ENCODE results near the gene MBD6. TPM values are rescaled to one million over a fixed set of nuclear protein-coding genes. Genes with fewer than 3 reads are reported as not detected.

Gene MBD6, protein sequence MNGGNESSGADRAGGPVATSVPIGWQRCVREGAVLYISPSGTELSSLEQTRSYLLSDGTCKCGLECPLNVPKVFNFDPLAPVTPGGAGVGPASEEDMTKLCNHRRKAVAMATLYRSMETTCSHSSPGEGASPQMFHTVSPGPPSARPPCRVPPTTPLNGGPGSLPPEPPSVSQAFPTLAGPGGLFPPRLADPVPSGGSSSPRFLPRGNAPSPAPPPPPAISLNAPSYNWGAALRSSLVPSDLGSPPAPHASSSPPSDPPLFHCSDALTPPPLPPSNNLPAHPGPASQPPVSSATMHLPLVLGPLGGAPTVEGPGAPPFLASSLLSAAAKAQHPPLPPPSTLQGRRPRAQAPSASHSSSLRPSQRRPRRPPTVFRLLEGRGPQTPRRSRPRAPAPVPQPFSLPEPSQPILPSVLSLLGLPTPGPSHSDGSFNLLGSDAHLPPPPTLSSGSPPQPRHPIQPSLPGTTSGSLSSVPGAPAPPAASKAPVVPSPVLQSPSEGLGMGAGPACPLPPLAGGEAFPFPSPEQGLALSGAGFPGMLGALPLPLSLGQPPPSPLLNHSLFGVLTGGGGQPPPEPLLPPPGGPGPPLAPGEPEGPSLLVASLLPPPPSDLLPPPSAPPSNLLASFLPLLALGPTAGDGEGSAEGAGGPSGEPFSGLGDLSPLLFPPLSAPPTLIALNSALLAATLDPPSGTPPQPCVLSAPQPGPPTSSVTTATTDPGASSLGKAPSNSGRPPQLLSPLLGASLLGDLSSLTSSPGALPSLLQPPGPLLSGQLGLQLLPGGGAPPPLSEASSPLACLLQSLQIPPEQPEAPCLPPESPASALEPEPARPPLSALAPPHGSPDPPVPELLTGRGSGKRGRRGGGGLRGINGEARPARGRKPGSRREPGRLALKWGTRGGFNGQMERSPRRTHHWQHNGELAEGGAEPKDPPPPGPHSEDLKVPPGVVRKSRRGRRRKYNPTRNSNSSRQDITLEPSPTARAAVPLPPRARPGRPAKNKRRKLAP
- total RNA-seq (2012; rRNA removed): 0.90 and 1.4 TPM in 2 replicates
- polyA plus RNA-seq (2012; rRNA removed): 7.9 and 9.3 TPM in 2 replicates
- polyA plus RNA-seq (2012; cell fraction: cytosol; rRNA removed): 6.6 and 8.1 TPM in 2 replicates
- polyA plus RNA-seq (2012; cell fraction: nucleus; rRNA removed; ENCODE audit: low replicate concordance): 39.1 and 71.4 TPM in 2 replicates
- percentile 75 among the genes with signal in this experiment for Bru-seq, nascent RNA
- percentile 89 among the genes with signal in this experiment for BruChase-seq, experiment 1, labeled RNA remaining after a 6-hour chase
- BruChase-seq, experiment 2, labeled RNA remaining after a 2-hour chase: percentile 88 among the genes with signal in this experiment
- long read RNA-seq, partial matches to known transcripts: 1 of 8 reads
- long read RNA-seq, other reads (novel, unspliced or antisense): 7 of 8 reads

DNA sequence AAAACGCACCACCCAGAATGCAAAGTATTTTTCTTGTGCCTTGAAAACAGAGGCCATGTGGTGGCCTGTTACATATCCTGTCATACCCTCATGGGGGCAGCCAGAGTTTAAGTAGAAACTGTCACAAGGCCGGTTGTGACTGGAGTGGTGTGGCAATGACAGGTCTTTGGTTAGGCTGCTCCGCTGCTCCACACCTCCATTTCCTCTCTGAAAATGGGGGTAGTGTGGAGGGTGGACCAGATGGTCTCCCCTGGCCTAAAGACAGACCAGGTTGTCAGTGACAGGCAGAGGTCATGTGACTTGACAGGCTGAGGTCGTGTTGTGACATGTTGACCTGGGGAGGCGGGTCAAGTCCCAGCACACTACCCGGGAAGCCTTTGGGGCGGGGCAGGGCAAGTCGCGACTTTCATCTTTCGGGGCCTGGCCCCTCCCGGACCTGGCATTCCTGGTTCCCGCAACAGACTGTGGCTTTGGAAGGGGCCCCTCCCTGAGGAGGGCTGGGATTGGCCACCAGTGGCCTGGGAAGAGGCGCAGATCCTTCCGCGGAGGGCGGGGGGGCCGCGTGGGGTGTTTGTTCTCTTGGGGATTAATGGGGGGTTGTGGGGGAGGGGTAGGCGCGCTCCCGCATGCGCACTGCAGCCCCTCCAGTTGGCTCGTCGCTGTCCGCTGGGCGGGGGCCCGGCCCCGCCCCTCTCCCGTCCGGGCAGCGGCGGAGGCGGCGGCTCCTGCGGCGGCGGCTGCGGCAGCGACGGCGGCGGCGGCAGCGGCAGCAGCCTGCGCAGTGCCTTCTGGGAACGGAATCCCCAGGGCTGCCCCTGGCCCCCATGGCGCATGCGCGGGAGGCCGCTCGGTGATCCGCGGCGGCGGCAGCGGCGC is at the start of gene MBD6:
TSS of gene MBD6 (plus strand) at position 814 of the 876 bp plus-strand sequence. CDS start 1,480 bp downstream, outside the sequence.
- dilution Hi-C loops (cut with HindIII; ENCODE audit: low sequenced_read_pairs, unreplicated experiment) (no loop called here), in situ Hi-C loops (cut with MboI; ENCODE audit: low sequenced_read_pairs) (no loop called here), intact Hi-C loops (cut with micrococcal nuclease) (no loop called here)
- H2AFZ ChIP-seq (replicated peaks; ENCODE audit: low read length, poor library complexity): peak within 1 kb of the TSS; percentile 93
- peak within 1 kb of the TSS; percentile 78 to 100 for H4K8ac ChIP-seq (ENCODE audit: low read depth in 2 of 2, low read length in 2 of 2)
- peaks cover 22% of the 10 kb centered on the region for H3K4me1 ChIP-seq (ENCODE audit: control insufficient read depth, insufficient read depth, low read length)
- peaks cover 14% of the 10 kb centered on the region for H3K9me1 ChIP-seq (ENCODE audit: insufficient read depth, low read length)
- peak within 1 kb of the TSS; percentile 91 for H3K56ac ChIP-seq (ENCODE audit: extremely low read depth, insufficient read depth, low read length)
- peak; percentile 48 for ATAC-seq (ENCODE audit: low read depth)
- WGBS, 2 experiments (ENCODE audit: extremely low coverage in 2 of 2, insufficient read length in 1 of 2): 0% methylated on average over 12 of the region's 57 CpGs; no CpG with 5 or more reads in 1 of the 2 experiments
- H4K91ac ChIP-seq (ENCODE audit: insufficient read depth, low read depth, low read length): peak within 1 kb of the TSS; percentile 96
- BruUV-seq (replicated peaks): no TSS peak
- peak within 1 kb of the TSS; percentile 90 for H2BK20ac ChIP-seq (ENCODE audit: low read depth, low read length)
- no peaks in the 10 kb centered on the region for H3K27me3 ChIP-seq (ENCODE audit: control insufficient read depth, insufficient read depth, low read length)
- peak within 1 kb of the TSS; percentile 91 for H3K9ac ChIP-seq (ENCODE audit: low read depth, low read length)
- peak within 1 kb of the TSS; percentile 81 for H2BK15ac ChIP-seq (ENCODE audit: low read depth, low read length)
- peak within 1 kb of the TSS; percentile 100 for H2AK5ac ChIP-seq (ENCODE audit: low read depth, low read length)
- H4K20me1 ChIP-seq (ENCODE audit: insufficient read depth, low read length): peaks cover 53% of the 10 kb centered on the region
- CTCF ChIA-PET: no interaction called here
- peak within 1 kb of the TSS; percentile 93 for H3K4me2 ChIP-seq (ENCODE audit: low read depth, low read length)
- H3K4ac ChIP-seq (ENCODE audit: low read depth, low read length): peak within 1 kb of the TSS; percentile 100
- peak within 1 kb of the TSS; percentile 88 for H3K27ac ChIP-seq (ENCODE audit: insufficient read depth, low read length)
- H3K14ac ChIP-seq (replicated peaks; ENCODE audit: low read depth, low read length): peak within 1 kb of the TSS; percentile 100
- H3K79me1 ChIP-seq (ENCODE audit: low read depth in 1 of 2, low read length in 2 of 2): peaks cover 18 to 74% of the 10 kb centered on the region in 2 experiments
- H2BK120ac ChIP-seq (ENCODE audit: low read depth, low read length): peak within 1 kb of the TSS; percentile 99
- POLR2A ChIA-PET (ENCODE audit: unreplicated experiment): no interaction called here
- H3K36me3 ChIP-seq (ENCODE audit: control insufficient read depth, insufficient read depth, low read length): peaks cover 41% of the 10 kb centered on the region
- peak within 1 kb of the TSS; percentile 98 for H2BK5ac ChIP-seq (ENCODE audit: low read depth, low read length, poor library complexity, severe bottlenecking)
- H2AK9ac ChIP-seq (replicated peaks; ENCODE audit: low read depth, low read length, poor library complexity): peak within 1 kb of the TSS; percentile 100
- H3K23ac ChIP-seq (ENCODE audit: low read depth, low read length): peak within 1 kb of the TSS; percentile 100
- peak; percentile 91 for DNase-seq
- peak within 1 kb of the TSS; percentile 59 for H3K4me3 ChIP-seq (ENCODE audit: insufficient read depth, low read depth, low read length)
- no peaks in the 10 kb centered on the region for H3K9me3 ChIP-seq (ENCODE audit: control insufficient read depth, insufficient read depth, low read length)
- peak within 1 kb of the TSS; percentile 85 for H4K5ac ChIP-seq (ENCODE audit: low read depth, low read length)
- H3K18ac ChIP-seq (ENCODE audit: low read depth, low read length): peak within 1 kb of the TSS; percentile 94
- TF ChIP-seq RAD21 (IDR thresholded peaks at IDR 0.05; ENCODE audit: low read length): no peak
- TF ChIP-seq USF2 (IDR thresholded peaks at IDR 0.05; ENCODE audit: low read depth, low read length): peak; percentile 65; the same call in 1 of the 2 replicates
- TF ChIP-seq POLR2A (IDR thresholded peaks at IDR 0.05; ENCODE audit: low read depth, low read length): peak; percentile 46; the same call in 1 of the 2 replicates
- no peak for TF ChIP-seq SMC3 (IDR thresholded peaks at IDR 0.05; ENCODE audit: low read depth, low read length)
- TF ChIP-seq BHLHE40 (IDR thresholded peaks at IDR 0.05; ENCODE audit: low read depth, low read length): peak; percentile 1; the same call in 1 of the 2 replicates
- TF ChIP-seq MXI1 (IDR thresholded peaks at IDR 0.05; ENCODE audit: borderline replicate concordance, low read depth, low read length): peak; percentile 78; the same call in 1 of the 2 replicates
- TF ChIP-seq MAZ (IDR thresholded peaks at IDR 0.05; ENCODE audit: borderline replicate concordance, low read depth, low read length): peak; percentile 89
- TF ChIP-seq, protein P1, sequence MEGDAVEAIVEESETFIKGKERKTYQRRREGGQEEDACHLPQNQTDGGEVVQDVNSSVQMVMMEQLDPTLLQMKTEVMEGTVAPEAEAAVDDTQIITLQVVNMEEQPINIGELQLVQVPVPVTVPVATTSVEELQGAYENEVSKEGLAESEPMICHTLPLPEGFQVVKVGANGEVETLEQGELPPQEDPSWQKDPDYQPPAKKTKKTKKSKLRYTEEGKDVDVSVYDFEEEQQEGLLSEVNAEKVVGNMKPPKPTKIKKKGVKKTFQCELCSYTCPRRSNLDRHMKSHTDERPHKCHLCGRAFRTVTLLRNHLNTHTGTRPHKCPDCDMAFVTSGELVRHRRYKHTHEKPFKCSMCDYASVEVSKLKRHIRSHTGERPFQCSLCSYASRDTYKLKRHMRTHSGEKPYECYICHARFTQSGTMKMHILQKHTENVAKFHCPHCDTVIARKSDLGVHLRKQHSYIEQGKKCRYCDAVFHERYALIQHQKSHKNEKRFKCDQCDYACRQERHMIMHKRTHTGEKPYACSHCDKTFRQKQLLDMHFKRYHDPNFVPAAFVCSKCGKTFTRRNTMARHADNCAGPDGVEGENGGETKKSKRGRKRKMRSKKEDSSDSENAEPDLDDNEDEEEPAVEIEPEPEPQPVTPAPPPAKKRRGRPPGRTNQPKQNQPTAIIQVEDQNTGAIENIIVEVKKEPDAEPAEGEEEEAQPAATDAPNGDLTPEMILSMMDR (conservative IDR thresholded peaks at IDR 0.05; ENCODE audit: low read depth, low read length): no peak
